IMR-90 (cell line): ENCODE results near the gene TP63. TPM values are rescaled to one million over a fixed set of nuclear protein-coding genes. Genes with fewer than 3 reads are reported as not detected.

ENCODE experiments used
- ATAC-seq: fragments of 200-7000 bp; cut with Tn5 transposase; 2 replicates; pipeline ENCODE4 v1.9.1; 2020; ENCODE audit warnings: low read depth, mild to moderate bottlenecking, moderate library complexity
- BruUV-seq: library from RNA; stranded (reverse); fragments of 400-500 nt; replicated peaks from 2 replicates; lab custom pipeline; 2021; lab: Mats Ljungman, UMichigan
- CTCF ChIA-PET: fragments of 300-600 bp; formaldehyde crosslinking; extraction: SDS; loops from one replicate; lab custom pipeline; 2021; ENCODE audit warnings: antibody characterized with exemption; lab: Yijun Ruan, JAX
- POLR2A ChIA-PET: fragments of 300-600 bp; sonication (Branson Sonifier 250); formaldehyde crosslinking; loops from one replicate; lab custom pipeline; 2022; ENCODE audit warnings: antibody characterized with exemption; ENCODE audit not compliant: unreplicated experiment; lab: Charles Lee
- DNase-seq: peaks from one replicate; pipeline ENCODE4 v3.0.0; 2013
- H2AFZ ChIP-seq: replicated peaks from 2 replicates; pipeline ENCODE3; 2013; ENCODE audit warnings: low read length, mild to moderate bottlenecking; ENCODE audit not compliant: poor library complexity
- H2AK5ac ChIP-seq: 2 replicates; pipeline ENCODE4 v1.6.1; 2013; ENCODE audit warnings: low read depth, low read length, inconsistent platforms
- H2AK9ac ChIP-seq: replicated peaks from 2 replicates; pipeline ENCODE3; 2013; ENCODE audit warnings: mild to moderate bottlenecking, low read depth, low read length, moderate library complexity; ENCODE audit not compliant: poor library complexity
- H2BK120ac ChIP-seq: 2 replicates; pipeline ENCODE4 v1.6.1; 2013; ENCODE audit warnings: low read depth, low read length, inconsistent platforms
- H2BK15ac ChIP-seq: 3 replicates; pipeline ENCODE4 v1.6.1; 2013; ENCODE audit warnings: low read depth, low read length, inconsistent platforms
- H2BK20ac ChIP-seq: 2 replicates; pipeline ENCODE4 v1.6.1; 2013; ENCODE audit warnings: low read depth, mild to moderate bottlenecking, inconsistent platforms, low read length, moderate library complexity
- H2BK5ac ChIP-seq: 2 replicates; pipeline ENCODE4 v1.6.1; 2013; ENCODE audit warnings: mild to moderate bottlenecking, low read depth, low read length, inconsistent platforms; ENCODE audit not compliant: poor library complexity, severe bottlenecking
- H3K14ac ChIP-seq: replicated peaks from 2 replicates; pipeline ENCODE4 v1.6.1; 2013; ENCODE audit warnings: low read depth, low read length, inconsistent platforms
- H3K18ac ChIP-seq: 2 replicates; pipeline ENCODE4 v1.6.1; 2013; ENCODE audit warnings: low read depth, low read length, control low read depth
- H3K23ac ChIP-seq: 2 replicates; pipeline ENCODE4 v1.6.1; 2013; ENCODE audit warnings: low read depth, low read length, inconsistent platforms
- H3K27ac ChIP-seq: 2 replicates; pipeline ENCODE4 v1.5.1; 2013; ENCODE audit warnings: mild to moderate bottlenecking, control low read depth, low read length; ENCODE audit not compliant: insufficient read depth
- H3K27me3 ChIP-seq: 2 replicates; pipeline ENCODE4 v1.6.1; 2013; ENCODE audit warnings: low read length; ENCODE audit not compliant: control insufficient read depth, insufficient read depth
- H3K36me3 ChIP-seq: 2 replicates; pipeline ENCODE4 v1.6.1; 2013; ENCODE audit warnings: low read length, mixed read lengths; ENCODE audit not compliant: control insufficient read depth, insufficient read depth
- H3K4ac ChIP-seq: 2 replicates; pipeline ENCODE4 v1.6.1; 2013; ENCODE audit warnings: low read depth, low read length, inconsistent platforms
- H3K4me1 ChIP-seq: 2 replicates; pipeline ENCODE4 v1.6.1; 2013; ENCODE audit warnings: low read length, mixed read lengths; ENCODE audit not compliant: control insufficient read depth, insufficient read depth
- H3K4me2 ChIP-seq: 2 replicates; pipeline ENCODE4 v1.6.1; 2013; ENCODE audit warnings: low read depth, mild to moderate bottlenecking, control low read depth, low read length, moderate library complexity
- H3K4me3 ChIP-seq: 2 replicates; pipeline ENCODE4 v1.5.1; 2013; ENCODE audit warnings: low read depth, mild to moderate bottlenecking, control low read depth, low read length, moderate library complexity; ENCODE audit not compliant: insufficient read depth
- H3K56ac ChIP-seq: 2 replicates; pipeline ENCODE4 v1.6.1; 2013; ENCODE audit warnings: low read length, inconsistent platforms; ENCODE audit not compliant: insufficient read depth; ENCODE audit errors: extremely low read depth
- H3K79me1 ChIP-seq, 2 experiments: 2 replicates each; pipeline ENCODE4 v1.6.1; 2013; ENCODE audit warnings: low read length in 2 of 2, inconsistent platforms in 1 of 2, low read depth in 1 of 2
- H3K9ac ChIP-seq: 2 replicates; pipeline ENCODE4 v1.6.1; 2013; ENCODE audit warnings: low read depth, low read length, control low read depth
- H3K9me1 ChIP-seq: 2 replicates; pipeline ENCODE4 v1.6.1; 2013; ENCODE audit warnings: low read length, inconsistent platforms; ENCODE audit not compliant: insufficient read depth
- H3K9me3 ChIP-seq: 2 replicates; pipeline ENCODE4 v1.6.1; 2013; ENCODE audit warnings: low read length; ENCODE audit not compliant: control insufficient read depth, insufficient read depth
- H4K20me1 ChIP-seq: 2 replicates; pipeline ENCODE4 v1.6.1; 2013; ENCODE audit warnings: low read length, inconsistent platforms; ENCODE audit not compliant: insufficient read depth
- H4K5ac ChIP-seq: 2 replicates; pipeline ENCODE4 v1.6.1; 2013; ENCODE audit warnings: mild to moderate bottlenecking, low read depth, low read length, control low read depth
- H4K8ac ChIP-seq, 2 experiments: 2 replicates each; pipeline ENCODE4 v1.6.1; 2013; ENCODE audit warnings: low read depth in 2 of 2, low read length in 2 of 2, control low read depth in 1 of 2, inconsistent platforms in 1 of 2
- H4K91ac ChIP-seq: 2 replicates; pipeline ENCODE4 v1.6.1; 2013; ENCODE audit warnings: low read depth, low read length, inconsistent platforms; ENCODE audit not compliant: insufficient read depth
- BHLHE40 ChIP-seq: fragments of 150-350 bp; IDR thresholded peaks from 2 replicates; pipeline ENCODE4 v1.6.1; 2016; ENCODE audit warnings: mild to moderate bottlenecking, low read depth, low read length
- CEBPB ChIP-seq: IDR thresholded peaks from 2 replicates; pipeline ENCODE4 v1.6.1; 2012; ENCODE audit warnings: low read depth, low read length, improper control_type of control experiment
- CHD1 ChIP-seq: IDR thresholded peaks from 2 replicates; pipeline ENCODE4 v1.6.1; 2012; ENCODE audit warnings: low read depth, low read length, improper control_type of control experiment
- CTCF ChIP-seq: conservative IDR thresholded peaks from 2 replicates; pipeline ENCODE4 v1.5.1; 2012; ENCODE audit warnings: mild to moderate bottlenecking, low read depth, low read length, improper control_type of control experiment
- ELK1 ChIP-seq: fragments of 150-350 bp; IDR thresholded peaks from 2 replicates; pipeline ENCODE4 v1.6.1; 2016; ENCODE audit warnings: low read depth, mild to moderate bottlenecking, low read length, moderate library complexity, borderline replicate concordance
- FOS ChIP-seq: fragments of 150-350 bp; IDR thresholded peaks from 2 replicates; pipeline ENCODE4 v1.6.1; 2016; ENCODE audit warnings: low read depth, low read length
- MAFK ChIP-seq: IDR thresholded peaks from 2 replicates; pipeline ENCODE4 v1.6.1; 2012; ENCODE audit warnings: low read depth, low read length, improper control_type of control experiment
- MAZ ChIP-seq: IDR thresholded peaks from 2 replicates; pipeline ENCODE4 v1.6.1; 2012; ENCODE audit warnings: low read depth, mild to moderate bottlenecking, low read length, improper control_type of control experiment, moderate library complexity, borderline replicate concordance
- MXI1 ChIP-seq: IDR thresholded peaks from 2 replicates; pipeline ENCODE4 v1.6.1; 2012; ENCODE audit warnings: low read depth, mild to moderate bottlenecking, low read length, moderate library complexity, borderline replicate concordance
- NFE2L2 ChIP-seq: fragments of 150-350 bp; IDR thresholded peaks from 2 replicates; pipeline ENCODE4 v1.6.1; 2016; ENCODE audit warnings: low read depth, mild to moderate bottlenecking, low read length
- POLR2A ChIP-seq: IDR thresholded peaks from 2 replicates; pipeline ENCODE4 v1.6.1; 2012; ENCODE audit warnings: mild to moderate bottlenecking, low read depth, low read length
- RAD21 ChIP-seq: IDR thresholded peaks from 2 replicates; pipeline ENCODE4 v1.6.1; 2012; ENCODE audit warnings: low read length, improper control_type of control experiment
- RCOR1 ChIP-seq: IDR thresholded peaks from 2 replicates; pipeline ENCODE4 v1.6.1; 2012; ENCODE audit warnings: mild to moderate bottlenecking, low read length, improper control_type of control experiment; ENCODE audit not compliant: insufficient replicate concordance
- RFX5 ChIP-seq: IDR thresholded peaks from 2 replicates; pipeline ENCODE4 v1.8.0; 2012; ENCODE audit warnings: low read depth, mild to moderate bottlenecking, low read length, moderate library complexity
- SMC3 ChIP-seq: fragments of 150-350 bp; IDR thresholded peaks from 2 replicates; pipeline ENCODE4 v1.6.1; 2016; ENCODE audit warnings: low read depth, mild to moderate bottlenecking, antibody characterized with exemption, low read length, moderate library complexity
- USF2 ChIP-seq: fragments of 150-350 bp; IDR thresholded peaks from 2 replicates; pipeline ENCODE4 v1.6.1; 2017; ENCODE audit warnings: mild to moderate bottlenecking, antibody characterized with exemption, low read length, low read depth
- WGBS, 2 experiments: methylation state at CpG; one replicate each; pipeline versions ENCODE4 v1.1.5 to v1.1.7; 2013; ENCODE audit warnings: missing lambda C conversion rate in 2 of 2; ENCODE audit not compliant: insufficient read length in 1 of 2; ENCODE audit errors: extremely low coverage in 2 of 2; 5-methylcytosine and 5-hydroxymethylcytosine counted together
- dilution Hi-C: fragments of 300-500 bp; cut with HindIII; formaldehyde crosslinking; loops from one replicate; pipeline ENCODE4 v1.14.3; 2018; ENCODE audit warnings: low sequenced_read_pairs; ENCODE audit not compliant: unreplicated experiment
- in situ Hi-C: fragments of 300-500 bp; cut with MboI; formaldehyde crosslinking; loops from 3 replicates; pipeline ENCODE4 v1.14.3; 2019; ENCODE audit warnings: low sequenced_read_pairs, inconsistent platforms, mixed read lengths
- intact Hi-C: fragments of 100-400 bp; cut with micrococcal nuclease; formaldehyde crosslinking; loops from 2 replicates; pipeline ENCODE4 v1.10.0; 2022
- polyA plus RNA-seq, 3 experiments: library from polyadenylated mRNA; depleted of rRNA; stranded (reverse); fragments of >200 nt; gene quantifications; 2 replicates each; pipeline ENCODE4 v1.2.3, GENCODE V29; 2012; ENCODE audit warnings: low replicate concordance in 1 of 3
- total RNA-seq: library from RNA; depleted of rRNA; stranded (reverse); fragments of >200 nt; gene quantifications from 2 replicates; pipeline ENCODE4 v1.2.3, GENCODE V29; 2012

The TP63 gene
- total and polyA plus RNA-seq, 2 of the 4 experiments (the other 2 are of a cell fraction) = not detected

- Histone ChIP-seq H3K9ac (no peak overlapping the region), H2AFZ (no peak overlapping the region), H3K14ac (no peak overlapping the region), H3K23ac (no peak overlapping the region), H3K4me1 (no peaks in the 10 kb centered on the region), H4K91ac (no peak overlapping the region), H2BK15ac (no peak overlapping the region), H2AK9ac (no peak overlapping the region), H3K36me3 (no peaks in the 10 kb centered on the region), H3K4me2 (no peak overlapping the region), H3K56ac (no peak overlapping the region), H4K5ac (no peak overlapping the region), H4K20me1 (no peaks in the 10 kb centered on the region), H3K9me3 (no peaks in the 10 kb centered on the region), H3K9me1 (no peaks in the 10 kb centered on the region), H3K27me3 (peaks cover 3% of the 10 kb centered on the region; the same call in 1 of the 2 replicates), H3K27ac (no peak overlapping the region), H3K4ac (no peak overlapping the region), H3K18ac (no peak overlapping the region), H2BK120ac (no peak overlapping the region), H2BK20ac (no peak overlapping the region), H4K8ac (no peak overlapping the region), H2AK5ac (no peak overlapping the region), H3K79me1 (no peaks in the 10 kb centered on the region), H2BK5ac (no peak overlapping the region), H3K4me3 (no peak overlapping the region)
- BruUV-seq = no TSS peak
- ATAC-seq (no peak), DNase-seq (no peak)
- in situ Hi-C loops = no loop called here
- ChIA-PET CTCF (interaction anchor here (0.9 kb wide), 1 partner anchor 14 kb away, joined by 5 read pairs; no protein-coding TSS in a partner anchor), POLR2A (no interaction called here)
- WGBS, 2 experiments = no CpG with 5 or more reads among the region's 3 CpGs
- dilution Hi-C loops = no loop called here
- TF ChIP-seq POLR2A = no peak
- TF ChIP-seq USF2 = no peak
- no peak for TF ChIP-seq MAZ
- no peak for TF ChIP-seq ELK1
- no peak for TF ChIP-seq BHLHE40
- no peak for TF ChIP-seq NFE2L2
- TF ChIP-seq RFX5 = no peak
- TF ChIP-seq CTCF = no peak
- TF ChIP-seq CHD1 = no peak
- TF ChIP-seq MAFK = no peak
- TF ChIP-seq SMC3 = no peak
- TF ChIP-seq RAD21 = no peak
- TF ChIP-seq MXI1 = no peak
- TF ChIP-seq FOS = no peak
- TF ChIP-seq CEBPB = no peak
- no peak for TF ChIP-seq RCOR1
- intact Hi-C loops = no loop called here
Measured at GRCh38 chr3:189787191-189787590, 156.0 kb downstream of the TP63 start.
